ENCODE data around the gene VKORC1L1.

The VKORC1L1 gene

DNA sequence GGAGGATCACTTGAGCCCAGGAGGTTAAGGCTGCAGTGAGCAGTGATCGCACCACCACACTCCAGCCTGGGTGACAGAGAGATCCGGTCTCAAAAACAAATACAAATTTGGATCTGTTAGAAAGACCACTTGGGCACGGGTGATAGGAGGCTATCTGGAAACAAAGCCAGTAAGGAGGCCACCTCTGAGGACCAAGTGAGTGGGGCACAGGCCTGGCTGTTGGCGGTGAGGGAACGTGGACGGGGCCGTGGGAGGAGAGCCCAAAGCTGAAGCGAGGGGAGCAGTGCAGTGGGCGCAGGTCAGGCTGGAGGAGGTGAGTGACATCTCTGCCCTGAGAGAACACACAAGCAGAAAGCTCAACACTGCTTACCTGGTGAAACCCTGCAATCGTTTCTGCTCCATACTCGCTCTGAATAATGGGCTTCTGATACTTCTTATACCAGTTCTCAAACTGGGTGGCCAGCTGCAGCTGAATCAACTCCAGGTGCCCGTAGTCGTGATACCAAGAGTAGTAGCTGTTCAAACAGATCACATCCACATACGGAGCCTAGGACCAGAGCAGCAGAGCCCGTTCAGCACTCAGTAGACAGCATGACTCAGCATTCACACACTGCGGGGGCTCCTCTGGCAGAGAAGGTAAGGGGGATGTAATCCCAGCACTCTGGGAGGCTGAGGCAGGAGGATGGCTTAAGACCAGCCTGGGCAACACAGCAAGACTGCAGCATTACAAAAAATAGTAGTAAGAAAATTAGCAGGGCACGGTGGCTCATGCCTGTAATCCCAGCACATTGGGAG, 94.7 kb downstream of the VKORC1L1 start:
- no peak for DNase-seq (ENCODE audit: low read depth)
- H3K4me3 ChIP-seq (ENCODE audit: low read length), result no peak overlapping the region
- no peak for TF ChIP-seq CTCF (conservative IDR thresholded peaks at IDR 0.05; ENCODE audit: low read depth, low read length)

GRCh38 chr7:65968256-65969185, 95.6 kb downstream of the VKORC1L1 start:
- TF ChIP-seq CTCF (conservative IDR thresholded peaks at IDR 0.05; ENCODE audit: low read depth, low read length), result no peak
- no peak for DNase-seq (ENCODE audit: low read depth)
- no peak overlapping the region for H3K4me3 ChIP-seq (ENCODE audit: low read length)

DNA sequence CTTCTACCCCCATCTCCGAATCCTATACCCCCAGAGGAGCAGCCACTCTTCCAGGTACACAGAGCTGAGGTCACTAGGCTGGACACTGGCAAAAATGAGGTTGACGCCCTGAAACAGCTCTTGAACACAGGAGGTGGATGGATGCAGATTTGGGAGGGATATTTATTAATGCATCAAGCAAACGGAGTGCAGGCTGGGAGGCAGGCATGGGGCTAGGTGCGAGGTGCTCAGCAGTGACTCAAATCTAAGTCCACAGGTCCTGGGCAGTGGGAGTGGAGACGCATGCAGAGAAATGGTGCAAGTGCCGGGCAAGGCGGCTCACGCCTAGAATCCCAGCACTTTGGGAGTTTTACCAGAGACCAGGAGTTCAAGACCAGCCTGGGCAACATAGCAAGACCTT, 98.1 kb downstream of the VKORC1L1 start:
- no peak for TF ChIP-seq CTCF (conservative IDR thresholded peaks at IDR 0.05; ENCODE audit: low read depth, low read length)
- no peak for DNase-seq (ENCODE audit: low read depth)
- no peak overlapping the region for H3K4me3 ChIP-seq (ENCODE audit: low read length)

DNA sequence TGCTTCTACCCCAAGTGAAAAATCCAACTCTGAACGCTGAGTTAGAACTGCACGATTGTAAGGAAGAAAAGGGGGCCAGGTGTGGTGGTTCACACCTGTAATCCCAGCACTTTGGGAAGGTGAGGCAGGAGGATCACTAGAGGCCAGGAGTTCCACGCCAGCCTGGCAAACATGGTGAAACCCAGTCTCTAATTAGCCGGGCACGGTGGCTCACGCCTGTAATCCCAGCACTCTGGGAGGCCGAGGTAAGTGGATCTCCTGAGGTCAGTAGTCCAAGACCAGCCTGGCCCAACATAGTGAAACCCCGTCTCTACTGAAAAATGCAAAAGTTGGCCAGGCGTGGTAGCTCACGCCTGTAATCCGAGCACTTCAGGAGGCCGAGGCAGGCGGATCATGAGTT, 100.1 kb downstream of the VKORC1L1 start:
- H3K4me3 ChIP-seq (ENCODE audit: low read length), result no peak overlapping the region
- TF ChIP-seq CTCF (conservative IDR thresholded peaks at IDR 0.05; ENCODE audit: low read depth, low read length), result no peak
- no peak for DNase-seq (ENCODE audit: low read depth)

DNA sequence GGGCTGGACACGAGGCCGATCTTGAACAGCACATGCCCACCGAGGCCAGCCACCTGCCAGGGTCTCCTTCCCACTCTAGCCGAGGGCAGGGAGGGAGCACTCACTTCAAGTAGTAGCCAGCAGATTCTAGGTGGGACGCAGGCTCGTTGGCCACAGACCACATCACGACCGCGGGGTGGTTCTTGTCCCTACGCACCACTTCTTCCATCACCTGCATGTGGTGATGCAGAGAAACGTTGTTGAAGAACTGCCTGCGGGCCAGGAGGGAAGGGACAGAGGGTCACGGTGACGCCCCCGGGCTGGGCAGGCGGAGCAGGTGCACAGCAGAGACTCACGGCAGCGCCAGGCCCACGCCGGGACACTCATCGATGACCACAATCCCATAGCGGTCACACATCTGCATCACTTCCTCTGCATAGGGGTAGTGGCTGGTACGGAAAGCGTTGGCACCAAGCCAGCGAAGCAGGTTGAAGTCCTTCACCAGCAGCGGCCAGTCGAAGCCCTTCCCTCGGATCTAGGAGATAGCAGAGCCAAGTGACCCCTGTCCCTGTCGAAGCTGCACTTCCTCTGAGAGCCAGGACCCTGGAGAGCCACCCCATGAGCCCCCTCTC, 101.4 kb downstream of the VKORC1L1 start:
- no peak for TF ChIP-seq CTCF (conservative IDR thresholded peaks at IDR 0.05; ENCODE audit: low read depth, low read length)
- DNase-seq (ENCODE audit: low read depth), result no peak
- H3K4me3 ChIP-seq (ENCODE audit: low read length), result no peak overlapping the region

DNA sequence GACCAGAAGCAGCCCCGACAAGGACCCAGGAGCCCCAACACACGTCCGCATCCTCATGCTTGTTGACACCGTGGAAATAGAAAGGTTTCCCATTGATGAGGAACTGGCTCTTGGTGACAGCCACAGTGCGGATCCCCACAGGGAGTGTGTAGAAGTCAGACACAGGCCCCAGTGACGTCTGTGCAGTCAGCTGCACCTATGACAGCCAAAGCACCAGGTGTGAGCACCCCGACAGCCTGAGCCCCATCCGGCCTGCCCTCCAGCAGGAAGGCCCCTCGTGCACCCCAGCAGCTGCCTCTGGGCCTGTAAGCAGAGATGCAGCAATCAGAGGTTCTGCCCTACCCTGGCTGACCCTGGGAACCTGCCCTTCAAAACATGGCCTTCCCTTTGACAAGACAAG, 102.0 kb downstream of the VKORC1L1 start:
- no peak for TF ChIP-seq CTCF (conservative IDR thresholded peaks at IDR 0.05; ENCODE audit: low read depth, low read length)
- no peak overlapping the region for H3K4me3 ChIP-seq (ENCODE audit: low read length)
- no peak for DNase-seq (ENCODE audit: low read depth)

Data from retinal pigment epithelial cell (primary cell).